A549 (cell line): ENCODE data around the gene DAZL. TPM values are rescaled to one million over a fixed set of nuclear protein-coding genes. Genes with fewer than 3 reads are reported as not detected.

Experiments
- ATAC-seq, 2 experiments: fragments of 200-7000 bp in 1 of 2; fragments of >200 bp in 1 of 2; cut with Nextera tagmentation in 1 of 2; cut with Tn5 transposase in 1 of 2; 3 replicates each; pipeline versions ENCODE4 v1.8.0 to v1.9.1; 2018 to 2020; ENCODE audit warnings: mild to moderate bottlenecking in 1 of 2, moderate library complexity in 1 of 2
- CTCF ChIA-PET: fragments of 300-600 bp; sonication (Branson Sonifier 250); formaldehyde crosslinking; extraction: SDS; loops from one replicate; lab custom pipeline; 2021; ENCODE audit warnings: antibody characterized with exemption, inconsistent platforms; lab: Yijun Ruan, JAX
- POLR2A ChIA-PET: fragments of 350-600 bp; formaldehyde crosslinking; extraction: SDS; loops from one replicate; lab custom pipeline; 2021; ENCODE audit warnings: antibody characterized with exemption, inconsistent platforms; lab: Yijun Ruan, JAX
- DNase-seq, 2 experiments: peaks; one replicate each; pipeline versions ENCODE4 v3.0.0 to v3.0.0-alpha.2; 2011 to 2016; ENCODE audit warnings: low read depth in 1 of 2, low spot score in 1 of 2
- FAIRE-seq: peaks from 2 replicates; lab custom pipeline; 2011; peaks lifted over from hg19 to GRCh38; lab: Jason Lieb, UNC
- H3K27ac ChIP-seq, 2 experiments: fragments of >200 bp; sonication (Bioruptor Twin); formaldehyde crosslinking; 3 replicates each; pipeline ENCODE4 v1.5.1; 2016 to 2017
- H3K4me1 ChIP-seq: fragments of >200 bp; sonication (Bioruptor Twin); formaldehyde crosslinking; 3 replicates; pipeline ENCODE4 v1.6.1; 2016
- H3K4me2 ChIP-seq: fragments of >200 bp; sonication (Bioruptor Twin); formaldehyde crosslinking; 3 replicates; pipeline ENCODE4 v1.6.1; 2016
- H3K4me3 ChIP-seq: fragments of >200 bp; sonication (Bioruptor Twin); formaldehyde crosslinking; 3 replicates; pipeline ENCODE4 v1.5.1; 2016
- H3K9me3 ChIP-seq: fragments of >200 bp; sonication (Bioruptor Twin); formaldehyde crosslinking; 3 replicates; pipeline ENCODE4 v1.6.1; 2016
- ATOH8 ChIP-seq: fragments of 250-450 bp; sonication (Bioruptor Pico); IDR thresholded peaks from 2 replicates; pipeline ENCODE4 v1.5.0; 2020; ENCODE audit warnings: low read depth, mild to moderate bottlenecking, moderate library complexity
- BCL3 ChIP-seq: fragments of >200 bp; sonication (Bioruptor Twin); formaldehyde crosslinking; IDR thresholded peaks from 3 replicates; pipeline ENCODE4 v1.6.1; 2016
- CTCF ChIP-seq: fragments of >200 bp; sonication (Bioruptor Twin); formaldehyde crosslinking; IDR thresholded peaks from 3 replicates; pipeline ENCODE4 v1.5.1; 2016
- EHF ChIP-seq: fragments of 250-450 bp; sonication (Bioruptor Pico); IDR thresholded peaks from 2 replicates; pipeline ENCODE4 v1.5.0; 2020; ENCODE audit warnings: mild to moderate bottlenecking
- EP300 ChIP-seq, 2 experiments: fragments of >200 bp; sonication (Bioruptor Twin); formaldehyde crosslinking; IDR thresholded peaks; 2 replicates in 1 of 2; 3 replicates in 1 of 2; pipeline ENCODE4 v1.6.1; 2016 to 2017
- ESRRA ChIP-seq: fragments of 150-350 bp; IDR thresholded peaks from 2 replicates; pipeline ENCODE4 v1.6.1; 2014; ENCODE audit warnings: mild to moderate bottlenecking, low read length, borderline replicate concordance
- GATA3 ChIP-seq: IDR thresholded peaks from 2 replicates; pipeline ENCODE4 v1.6.1; 2012; ENCODE audit warnings: borderline replicate concordance
- HDAC2 ChIP-seq: fragments of 200-600 bp; sonication (generic); IDR thresholded peaks from 2 replicates; pipeline ENCODE4 v1.6.1; 2016
- HES2 ChIP-seq: fragments of >200 bp; sonication (Bioruptor Twin); formaldehyde crosslinking; IDR thresholded peaks from 2 replicates; pipeline ENCODE4 v1.6.1; 2016
- HEYL ChIP-seq: fragments of 250-450 bp; sonication (Bioruptor Pico); IDR thresholded peaks from 2 replicates; pipeline ENCODE4 v1.8.0; 2021; ENCODE audit warnings: mild to moderate bottlenecking, moderate library complexity
- HMGXB4 ChIP-seq: fragments of 250-450 bp; sonication (Bioruptor Pico); IDR thresholded peaks from 2 replicates; pipeline ENCODE4 v1.5.0; 2021; ENCODE audit warnings: mild to moderate bottlenecking, moderate library complexity, borderline replicate concordance
- HOXA7 ChIP-seq: fragments of 250-450 bp; sonication (Bioruptor Pico); IDR thresholded peaks from 2 replicates; pipeline ENCODE4 v1.5.0; 2020; ENCODE audit warnings: mild to moderate bottlenecking, moderate library complexity
- JUN ChIP-seq, 2 experiments: fragments of >200 bp; sonication (Bioruptor Twin); formaldehyde crosslinking; IDR thresholded peaks; 2 replicates in 1 of 2; 3 replicates in 1 of 2; pipeline ENCODE4 v1.6.1; 2016 to 2017
- JUNB ChIP-seq: fragments of >200 bp; sonication (Bioruptor Twin); formaldehyde crosslinking; IDR thresholded peaks from 2 replicates; pipeline ENCODE4 v1.6.1; 2016
- NFE2L2 ChIP-seq: fragments of 150-350 bp; conservative IDR thresholded peaks from 2 replicates; pipeline ENCODE4 v1.6.1; 2014; ENCODE audit warnings: low read length
- PHF8 ChIP-seq: fragments of 200-600 bp; sonication (generic); IDR thresholded peaks from 2 replicates; pipeline ENCODE4 v1.6.1; 2016; ENCODE audit warnings: low read depth, mild to moderate bottlenecking, antibody characterized with exemption, moderate library complexity, borderline replicate concordance
- RAD21 ChIP-seq, 2 experiments: fragments of >200 bp in 1 of 2; sonication (Bioruptor Twin) in 1 of 2; formaldehyde crosslinking in 1 of 2; IDR thresholded peaks in 1 of 2; conservative IDR thresholded peaks in 1 of 2; 2 replicates in 1 of 2; 3 replicates in 1 of 2; pipeline ENCODE4 v1.6.1; 2012 to 2018; ENCODE audit warnings: inconsistent platforms in 1 of 2
- REST ChIP-seq: fragments of 200-600 bp; sonication (generic); IDR thresholded peaks from 2 replicates; pipeline ENCODE4 v1.6.1; 2016; ENCODE audit warnings: antibody characterized with exemption, mild to moderate bottlenecking, moderate library complexity
- SMC3 ChIP-seq: fragments of >200 bp; sonication (Bioruptor Twin); formaldehyde crosslinking; IDR thresholded peaks from 3 replicates; pipeline ENCODE4 v1.6.1; 2018; ENCODE audit warnings: inconsistent platforms
- SREBF2 ChIP-seq: fragments of 450-650 bp; IDR thresholded peaks from 2 replicates; pipeline ENCODE4 v1.6.1; 2014; ENCODE audit warnings: mild to moderate bottlenecking, moderate library complexity
- WGBS: methylation state at CpG from one replicate; pipeline ENCODE4 v1.1.6; 2017; ENCODE audit errors: missing lambda C conversion rate; 5-methylcytosine and 5-hydroxymethylcytosine counted together
- polyA plus RNA-seq, 4 experiments: library from polyadenylated mRNA; depleted of rRNA in 3 of 4; stranded (reverse); fragments of >200 nt; fragmentation: RNase III in 1 of 4; extraction: RNeasy Plus Mini Kit Qiagen cat#74134 plus additional on column Dnase treatment in 1 of 4; gene quantifications; 2 replicates in 3 of 4; 3 replicates in 1 of 4; pipeline ENCODE4 v1.2.3, GENCODE V29; 2011 to 2017

DAZL gene
- polyA plus RNA-seq, 2 of the 4 experiments (the other 2 are of a cell fraction) = not detected

- no peak for TF ChIP-seq SREBF2
- TF ChIP-seq REST = no peak
- no peak for TF ChIP-seq HEYL
- no peak for TF ChIP-seq SMC3
- no peak for TF ChIP-seq ESRRA
- TF ChIP-seq EHF (CRISPR knock-in tag) = no peak
- TF ChIP-seq HOXA7 (CRISPR knock-in tag) = no peak
- no peak for TF ChIP-seq JUNB
- TF ChIP-seq RAD21 (conservative IDR thresholded peaks at IDR 0.05 in 1 of 2, IDR thresholded peaks at IDR 0.05 in 1 of 2) = no peak
- TF ChIP-seq HES2 = no peak
Measured at GRCh38 chr3:16570113-16570512, 35.1 kb downstream of the DAZL start (continued).

- TF ChIP-seq NFE2L2 = no peak
- no peak for TF ChIP-seq GATA3
- no peak for TF ChIP-seq JUN (IDR thresholded peaks at IDR 0.05)
- no peak for TF ChIP-seq CTCF
- no peak for TF ChIP-seq HDAC2
- TF ChIP-seq EP300 (IDR thresholded peaks at IDR 0.05) = no peak
- TF ChIP-seq ATOH8 (CRISPR knock-in tag) = no peak
- ChIA-PET CTCF (interaction anchor here (0.6 to 0.8 kb wide), 3 partner anchors 15 to 278 kb away, joined by 3 to 5 read pairs (median 4); no protein-coding TSS in a partner anchor), POLR2A (no interaction called here)
- Histone ChIP-seq H3K4me2 (no peak overlapping the region), H3K4me3 (no peak overlapping the region), H3K27ac (no peak overlapping the region), H3K4me1 (no peaks in the 10 kb centered on the region), H3K9me3 (peaks cover 5% of the 10 kb centered on the region; the same call in 2 of the 3 replicates)
- DNase-seq (no peak), ATAC-seq (no peak), FAIRE-seq (no peak)
- WGBS = 84% methylated on average over 2 of the region's 2 CpGs
Measured at GRCh38 chr3:16568532-16568931, 36.7 kb downstream of the DAZL start.

- POLR2A ChIA-PET = no interaction called here
- WGBS = 10% methylated on average over 2 of the region's 2 CpGs
- Histone ChIP-seq H3K4me2 (no peak overlapping the region), H3K4me1 (no peaks in the 10 kb centered on the region), H3K9me3 (peaks cover 9% of the 10 kb centered on the region; the same call in 2 of the 3 replicates), H3K27ac (no peak overlapping the region), H3K4me3 (no peak overlapping the region)
- CTCF ChIA-PET = interaction anchor here (0.6 to 0.8 kb wide), 3 partner anchors 15 to 278 kb away, joined by 3 to 5 read pairs (median 4); no protein-coding TSS in a partner anchor
- no peak for TF ChIP-seq BCL3
- no peak for TF ChIP-seq PHF8
- TF ChIP-seq RAD21 (conservative IDR thresholded peaks at IDR 0.05 in 1 of 2, IDR thresholded peaks at IDR 0.05 in 1 of 2) = no peak
- no peak for TF ChIP-seq HMGXB4 (CRISPR knock-in tag)
- DNase-seq (no peak), FAIRE-seq (no peak), ATAC-seq (no peak)
Measured at GRCh38 chr3:16568115-16568514, 37.1 kb downstream of the DAZL start.
